GM12892 (cell line): Measurements from ENCODE around the gene FAM163B.

ENCODE experiments used
- POLR2A ChIP-seq: IDR thresholded peaks from 2 replicates; pipeline ENCODE4 v1.6.1; 2011; ENCODE audit warnings: low read depth, low read length, control low read depth
- POLR2AphosphoS5 ChIP-seq: IDR thresholded peaks from 2 replicates; pipeline ENCODE4 v1.6.1; 2011; ENCODE audit warnings: low read depth, low read length, control low read depth

GRCh38 chr9:133566817-133567216 is 42.4 kb downstream of the FAM163B start:
- TF ChIP-seq POLR2A = no peak
- TF ChIP-seq POLR2AphosphoS5 = no peak
